Activated T-cell treated with anti-CD3 and anti-CD28 coated beads, Interleukin-2, amount 50 U/mL, for 48 hours (primary cell): Measurements from ENCODE around the gene MKI67.

Experiments used
- DNase-seq, 2 experiments: peaks; one replicate each; pipeline ENCODE4 v3.0.0-alpha.2; 2020

Gene MKI67

DNA sequence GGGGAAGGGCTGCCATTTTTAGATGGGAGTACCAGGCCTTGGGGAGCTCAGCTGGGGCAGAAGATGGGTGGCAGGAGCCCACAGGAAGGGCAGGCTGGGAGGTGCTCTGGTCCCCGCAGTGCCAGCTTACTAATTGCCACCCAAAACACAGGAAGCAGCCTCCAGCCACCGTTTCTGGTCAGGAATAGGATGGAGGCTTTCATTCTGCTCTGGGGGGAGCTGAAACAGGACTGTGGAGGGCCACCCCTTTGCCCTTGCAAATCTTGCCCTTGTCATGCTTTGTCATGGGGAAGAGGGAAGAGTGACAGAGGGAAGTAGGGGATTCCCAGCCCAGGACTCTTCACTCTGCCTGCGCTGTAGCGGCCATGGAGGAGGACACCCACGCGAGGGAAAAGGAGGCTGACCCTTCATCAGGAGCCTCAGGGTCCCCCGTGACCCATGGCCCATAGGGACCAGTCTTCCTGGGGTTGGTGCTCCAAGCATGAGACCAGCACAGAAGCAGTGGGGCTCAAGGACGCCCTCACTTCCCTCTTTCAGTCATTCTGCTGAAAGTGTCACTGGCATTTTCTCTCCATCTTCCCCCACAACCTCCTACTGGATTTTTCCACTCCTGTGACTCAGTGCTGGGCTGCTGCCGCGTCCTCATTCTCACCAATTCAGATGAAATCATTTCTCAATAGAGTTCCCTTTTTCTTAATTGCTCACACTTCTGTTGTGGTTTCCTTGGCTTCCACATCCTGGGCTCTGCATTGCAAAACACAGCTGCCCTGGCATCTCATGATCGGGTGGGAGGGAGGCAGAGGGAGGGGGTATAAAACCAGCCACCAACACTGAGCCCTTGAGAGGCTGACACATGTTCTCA, 61.9 kb downstream of the MKI67 start:
- DNase-seq, result peak; percentile 83 to 87

DNA sequence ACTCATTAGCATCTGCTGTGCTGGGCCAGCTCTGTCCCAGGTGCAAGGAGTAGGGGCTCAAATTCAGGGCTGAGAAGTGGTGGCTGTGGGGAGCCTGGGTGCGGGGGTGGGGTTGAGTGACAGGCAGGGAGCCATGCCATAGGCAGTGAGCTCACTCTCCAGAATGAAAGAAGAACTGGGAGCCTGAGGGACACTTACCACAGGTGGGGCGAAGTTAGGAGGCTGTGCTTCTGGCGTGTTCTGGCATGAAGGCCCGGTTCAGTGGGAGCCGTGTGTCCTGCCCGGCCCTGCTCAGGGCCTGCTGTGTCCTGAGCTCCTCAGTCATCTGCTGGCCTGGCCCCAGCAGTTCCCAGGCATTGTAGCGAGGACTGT, 62.5 kb downstream of the MKI67 start:
- DNase-seq, result peak; percentile 61 to 67

DNA sequence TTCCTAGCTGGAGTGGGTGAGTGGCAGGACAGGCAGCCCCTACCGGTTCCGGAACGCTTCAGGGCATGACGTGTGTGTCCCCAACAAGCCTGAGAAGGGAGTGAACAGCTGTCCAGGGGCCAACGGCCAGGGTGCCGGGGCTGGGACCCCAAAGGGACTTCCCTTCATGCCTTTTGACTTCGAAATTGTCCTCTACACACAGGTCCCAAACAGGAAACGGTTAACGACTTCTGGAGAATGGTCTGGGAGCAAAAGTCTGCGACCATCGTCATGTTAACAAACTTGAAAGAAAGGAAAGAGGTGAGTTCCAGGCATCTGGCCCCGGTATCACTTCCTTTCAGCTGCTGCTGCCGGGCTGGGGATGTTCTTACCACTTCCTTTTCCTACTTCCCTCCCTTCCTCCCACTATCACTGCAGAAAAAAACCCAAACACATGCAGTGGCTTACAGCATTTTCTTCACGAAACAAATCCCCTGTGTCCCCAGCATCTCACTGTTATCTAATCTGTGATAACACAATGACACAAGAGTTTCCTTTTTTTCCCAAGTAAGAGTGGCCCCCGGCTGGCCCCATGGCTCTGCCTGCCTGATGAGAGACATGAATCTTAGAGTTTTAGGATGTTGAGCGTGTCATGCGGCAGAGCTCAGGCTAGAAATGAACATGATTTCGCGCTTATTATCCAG, 63.2 kb downstream of the MKI67 start:
- peak; percentile 64 to 65 for DNase-seq

DNA sequence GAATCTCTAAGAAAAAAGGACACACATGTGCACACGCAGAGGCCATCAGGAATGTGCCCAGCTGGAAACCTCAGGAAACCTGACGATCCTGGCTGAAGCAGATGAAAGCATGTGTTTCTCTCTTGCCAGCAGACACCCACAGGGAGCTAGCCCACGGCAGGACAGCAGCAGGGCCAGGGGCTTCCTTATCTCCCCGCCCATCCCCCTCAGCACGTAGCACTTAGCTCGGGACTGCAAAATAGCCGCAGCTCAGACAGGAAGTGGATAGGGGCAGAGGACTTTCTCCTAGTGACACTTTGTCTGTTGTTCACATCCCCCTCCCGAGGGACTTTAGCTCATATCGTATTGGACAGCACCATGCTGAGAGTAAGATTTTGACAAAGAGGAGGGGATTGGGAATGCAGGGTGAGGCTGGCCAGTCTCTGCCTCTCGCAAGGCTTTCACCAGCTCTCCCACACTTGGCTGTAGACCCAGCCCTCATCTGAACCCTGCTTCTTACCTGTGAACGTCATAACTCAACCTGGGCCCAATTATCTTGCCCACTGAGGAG, 63.8 kb downstream of the MKI67 start:
- DNase-seq, result peak in 1 of 2 experiments; percentile 40

DNA sequence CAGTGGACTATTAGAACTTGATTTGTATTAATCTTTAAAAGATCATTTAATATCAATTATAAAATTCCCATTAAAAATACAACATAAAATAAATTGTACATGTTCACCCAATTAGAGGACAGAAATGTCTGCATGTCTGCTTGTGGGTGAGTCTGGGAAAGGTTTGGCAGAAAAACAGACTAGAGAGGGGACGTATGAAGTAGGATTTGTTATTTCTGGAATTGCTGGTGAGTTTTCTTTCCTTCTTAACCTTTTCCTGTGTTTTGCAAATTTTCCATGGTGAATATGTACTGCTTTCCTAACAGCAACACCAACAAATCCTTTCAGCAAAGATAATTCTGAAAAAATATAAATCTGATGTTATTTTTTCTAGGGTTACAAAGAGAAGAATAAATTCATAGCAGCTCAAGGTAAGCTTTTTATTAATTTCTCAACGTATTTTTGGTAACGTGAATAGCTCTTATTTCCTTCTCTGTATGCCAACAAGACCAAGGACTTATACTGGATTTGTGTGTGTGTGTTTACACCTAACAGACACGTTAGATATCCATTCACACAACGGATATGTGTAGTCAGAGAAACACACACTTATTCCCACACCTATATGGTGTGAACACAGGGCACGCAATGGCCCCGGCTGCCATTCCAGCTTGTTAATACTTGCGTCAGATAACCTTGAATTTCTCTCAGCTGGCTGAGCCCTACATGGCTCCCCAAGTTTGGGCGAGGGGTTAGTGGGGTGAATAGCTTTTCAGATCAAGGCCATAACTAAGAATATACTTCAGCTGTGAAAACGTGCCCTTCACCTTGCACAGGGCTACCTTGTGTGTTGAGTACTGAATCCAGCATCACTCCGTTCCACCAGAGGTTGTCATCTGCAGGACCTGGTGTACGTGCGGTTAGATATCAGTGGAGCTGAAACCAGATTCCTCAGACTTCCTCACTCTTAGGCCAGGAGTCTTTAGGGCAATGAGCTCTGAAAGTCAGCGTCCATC, 64.6 kb downstream of the MKI67 start:
- no peak for DNase-seq

DNA sequence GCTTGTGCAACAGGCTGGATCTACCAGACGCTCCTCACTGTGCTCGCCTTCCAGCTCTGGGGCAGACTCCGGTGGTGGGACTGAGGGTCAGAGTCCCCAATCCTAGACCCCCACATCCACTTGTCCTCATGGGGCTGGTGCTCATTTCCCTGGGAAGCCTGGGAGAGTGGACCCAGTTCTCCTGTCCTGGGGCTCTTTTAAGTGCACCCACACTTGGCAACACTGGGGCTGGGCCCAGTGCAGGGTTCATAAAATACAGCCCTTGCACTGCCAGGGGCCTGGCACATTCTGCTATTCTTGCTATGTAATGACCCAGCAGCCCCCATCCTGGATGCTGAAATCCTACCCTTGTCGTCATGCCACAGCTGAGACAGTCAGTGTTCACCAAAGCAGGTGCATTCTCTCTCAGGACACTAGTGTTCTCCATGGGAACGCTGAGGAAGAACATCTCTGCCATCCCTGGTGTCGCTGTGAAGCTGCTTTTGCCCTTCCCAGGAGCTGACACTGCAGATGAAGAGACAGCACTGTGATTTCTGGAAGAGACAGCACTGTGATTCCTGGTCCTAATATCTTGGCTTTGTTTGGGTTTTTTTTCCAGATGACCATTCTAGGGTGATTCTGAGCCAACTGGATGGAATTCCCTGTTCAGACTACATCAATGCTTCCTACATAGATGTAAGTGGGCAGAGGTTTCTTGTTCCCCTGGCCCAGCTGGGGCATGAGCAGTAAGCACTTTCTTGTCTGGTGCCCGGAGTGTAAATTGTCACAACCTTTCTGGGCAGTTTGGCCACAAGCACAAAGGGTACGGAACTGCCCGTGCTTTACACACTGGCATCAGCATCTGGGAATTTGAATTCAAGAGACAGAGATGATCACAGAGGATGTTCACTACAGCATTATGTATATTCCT, 65.6 kb downstream of the MKI67 start:
- no peak for DNase-seq

DNA sequence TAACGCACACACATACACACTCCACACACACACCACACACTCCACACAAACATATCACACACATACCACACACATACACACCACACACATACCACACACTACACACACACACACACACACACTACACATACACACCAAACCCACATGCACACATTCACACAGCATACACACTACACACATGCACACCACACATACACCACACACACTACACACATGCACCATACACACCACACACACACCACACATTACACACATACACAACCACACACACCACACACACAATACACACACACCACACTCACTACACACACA, 66.3 kb downstream of the MKI67 start:
- no peak for DNase-seq

DNA sequence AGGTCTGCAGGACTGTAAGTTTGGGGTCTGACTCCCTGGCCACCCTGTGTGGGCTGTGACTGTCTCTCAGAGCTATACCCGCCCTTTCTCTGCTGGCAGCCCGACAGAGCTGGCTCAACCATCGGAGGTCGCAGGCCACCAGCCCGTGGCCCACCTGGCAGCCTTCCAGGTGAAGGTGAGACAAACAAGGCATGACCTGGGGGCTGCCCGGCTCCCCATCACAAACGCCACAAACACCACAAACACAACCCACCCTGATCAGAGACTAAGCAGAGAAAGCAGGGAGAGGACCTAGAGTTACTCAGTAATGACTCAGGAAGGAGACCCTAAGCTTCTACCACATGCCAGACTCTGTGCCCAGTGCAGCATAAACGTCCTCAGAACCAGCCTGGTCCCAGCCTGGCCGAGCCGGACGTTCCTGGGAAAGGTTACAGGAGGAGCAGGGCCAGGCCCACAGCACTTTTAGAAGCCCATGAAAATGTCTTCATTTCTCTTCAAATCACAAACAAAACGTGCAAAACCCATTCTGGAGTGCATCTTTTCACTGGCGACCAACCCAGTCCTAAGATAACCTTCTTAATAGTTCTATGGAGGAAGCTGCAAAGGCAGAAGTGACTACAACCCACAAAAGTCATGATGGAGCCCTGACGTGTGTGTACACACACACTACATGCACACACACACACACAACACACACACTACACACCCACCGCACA, 66.8 kb downstream of the MKI67 start:
- DNase-seq, result no peak

DNA sequence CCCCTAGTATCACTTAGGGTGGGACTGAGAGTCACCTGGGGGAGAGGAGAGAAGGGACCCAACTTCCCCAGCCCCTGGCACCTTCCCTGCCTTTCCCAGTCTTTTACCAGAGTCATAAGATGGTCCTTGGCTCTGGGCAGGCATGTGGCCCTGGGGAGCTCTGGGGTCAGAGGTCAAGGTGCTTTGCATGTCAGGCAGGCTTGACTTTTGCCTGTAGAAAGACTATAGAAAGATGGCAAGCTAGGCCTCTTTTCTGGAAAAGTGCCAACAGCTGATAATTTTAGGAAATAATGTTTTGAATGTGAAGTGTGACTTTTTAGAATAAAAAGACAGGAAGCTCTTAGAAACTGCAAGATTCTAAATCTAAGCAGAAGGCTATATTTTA, 67.5 kb downstream of the MKI67 start:
- no peak for DNase-seq

DNA sequence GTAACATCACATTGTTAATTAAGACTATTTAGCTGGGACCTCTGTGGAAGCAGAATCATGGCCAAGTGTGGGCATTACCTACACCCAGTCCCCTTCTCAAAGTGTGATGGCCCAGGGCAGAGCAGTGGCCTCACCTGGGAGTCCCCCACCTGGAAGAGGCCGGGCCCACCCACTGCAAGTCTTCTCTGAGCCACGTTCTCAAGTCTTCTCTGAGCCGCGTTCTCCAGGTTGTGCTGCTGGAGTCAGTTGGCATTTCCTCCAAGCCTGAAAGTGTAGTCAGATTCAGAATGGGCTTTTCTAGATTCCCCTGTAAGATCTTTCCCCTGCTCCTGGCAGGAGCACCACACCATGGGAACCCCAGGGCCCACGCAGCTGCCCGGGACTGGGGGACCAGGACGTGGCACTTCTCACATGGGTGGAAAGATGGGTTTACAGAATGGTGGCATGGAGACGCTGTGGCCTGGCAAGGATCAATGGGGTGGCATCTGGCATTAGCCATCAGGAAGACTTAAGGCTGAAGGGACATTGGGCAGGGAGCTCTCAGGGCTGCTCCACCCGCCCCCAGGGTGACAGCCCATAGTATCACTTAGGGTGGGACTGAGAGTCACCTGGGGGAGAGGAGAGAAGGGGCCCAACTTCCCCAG, 68.0 kb downstream of the MKI67 start:
- DNase-seq, result no peak

DNA sequence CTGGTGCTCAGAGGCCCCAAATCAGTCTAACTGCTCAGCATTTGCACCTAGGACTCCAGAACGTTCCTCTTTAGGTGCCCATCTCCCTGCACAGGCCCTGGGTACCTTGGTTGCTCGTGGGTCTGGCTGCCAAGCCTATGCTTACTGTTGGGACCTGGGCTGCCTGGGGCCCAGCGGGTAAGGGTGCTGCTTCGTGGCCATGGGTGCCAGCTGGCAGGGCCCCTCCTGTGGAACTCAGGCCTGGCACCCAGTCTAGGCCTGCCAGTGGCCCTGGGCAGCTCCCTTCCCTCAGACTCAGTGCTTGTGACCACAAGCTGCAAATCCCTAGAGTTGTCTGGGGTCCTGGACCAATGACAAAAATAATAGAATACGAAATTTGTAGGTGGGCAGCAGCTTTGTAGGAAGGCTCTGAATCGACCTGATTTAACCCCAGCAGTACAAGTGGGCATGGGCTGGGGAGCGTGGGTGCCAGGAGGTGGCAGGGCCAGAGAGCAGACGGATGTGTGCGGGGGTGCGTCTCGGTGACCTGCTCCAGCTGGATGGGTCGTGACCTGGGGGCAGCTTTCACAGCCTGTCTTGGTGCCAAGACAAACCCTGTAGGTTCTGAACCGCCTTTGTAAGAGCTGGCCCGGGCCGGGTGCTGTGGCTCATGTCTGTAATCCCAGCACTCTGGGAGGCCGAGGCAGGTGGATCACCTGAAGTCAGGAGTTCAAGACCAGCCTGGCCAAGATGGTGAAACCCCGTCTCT, 69.7 kb downstream of the MKI67 start:
- DNase-seq, result no peak

DNA sequence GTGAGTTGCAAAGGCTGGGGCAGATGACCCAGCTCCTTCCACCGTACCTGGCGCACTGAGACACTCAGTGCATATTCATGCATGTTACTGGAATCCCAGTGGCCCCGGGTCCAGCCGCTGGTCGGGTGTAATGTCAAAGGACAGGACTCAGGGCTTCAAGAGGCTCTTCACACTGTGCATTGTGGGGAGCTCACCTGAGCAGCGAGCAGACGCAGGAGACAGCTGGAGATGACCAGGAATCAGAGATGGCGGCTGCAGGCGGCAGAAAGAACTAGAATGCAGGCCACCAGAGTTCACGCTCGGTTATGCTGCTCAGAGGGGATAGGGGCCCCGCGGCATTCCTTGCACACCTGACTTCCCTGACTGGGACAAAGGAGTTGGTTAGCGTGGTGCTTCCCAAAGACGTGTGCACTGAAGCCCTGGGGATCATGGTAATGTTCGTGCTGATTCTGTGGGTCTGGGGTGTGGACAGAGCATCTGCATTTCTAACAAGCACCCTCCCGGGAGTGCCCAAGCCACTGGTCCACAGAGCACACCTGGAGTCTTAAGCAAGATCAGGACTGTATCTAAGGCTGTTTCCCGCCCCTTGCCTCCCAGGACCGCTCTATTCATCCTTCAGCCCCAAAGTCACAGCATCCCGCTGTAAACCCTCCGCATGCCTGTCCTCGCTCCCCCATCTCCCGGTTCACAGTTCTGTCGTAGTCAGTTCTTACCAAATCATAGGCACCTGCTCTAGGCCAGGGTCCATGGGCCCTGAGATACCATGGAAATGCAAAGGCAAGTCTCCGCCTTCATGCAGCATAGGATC, 71.0 kb downstream of the MKI67 start:
- no peak for DNase-seq

DNA sequence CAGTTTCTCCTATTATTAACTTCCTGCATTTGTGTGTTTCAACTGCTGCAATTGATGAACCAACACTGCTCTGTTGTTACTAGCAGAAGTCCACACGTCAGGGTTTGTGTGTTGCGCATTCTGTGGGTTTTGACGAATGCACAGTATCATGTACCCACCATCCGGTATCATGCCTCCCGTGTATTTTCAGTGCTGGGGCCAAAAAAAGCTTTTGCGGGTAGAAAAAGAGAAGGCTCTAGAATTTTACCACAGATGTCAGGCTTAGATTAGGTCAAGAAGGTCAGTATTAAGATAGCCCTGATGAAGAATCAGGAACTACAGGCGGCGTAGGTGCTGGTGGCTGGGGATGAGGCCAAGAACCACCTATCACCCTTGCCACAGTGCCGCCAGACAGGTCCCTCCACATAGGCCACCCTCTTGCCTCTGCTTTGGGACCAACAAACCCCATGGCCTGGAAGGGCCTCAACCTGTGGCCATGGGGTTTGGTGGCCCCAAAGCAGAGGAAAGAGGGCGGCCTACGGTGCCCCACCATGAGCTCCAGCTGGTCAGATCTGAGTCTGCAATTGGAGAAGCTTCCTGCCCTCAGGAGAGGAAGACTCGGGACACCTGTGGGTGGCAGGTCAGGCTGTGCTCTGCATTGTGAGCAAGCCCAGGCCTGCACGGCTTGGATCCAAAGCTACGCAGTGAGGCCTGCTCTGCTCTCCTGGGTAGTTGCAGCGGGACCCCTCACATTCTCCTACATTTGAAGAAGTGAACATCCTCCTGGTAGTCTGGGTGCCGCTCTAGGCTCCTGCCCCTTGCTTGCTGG, 71.9 kb downstream of the MKI67 start:
- no peak for DNase-seq

DNA sequence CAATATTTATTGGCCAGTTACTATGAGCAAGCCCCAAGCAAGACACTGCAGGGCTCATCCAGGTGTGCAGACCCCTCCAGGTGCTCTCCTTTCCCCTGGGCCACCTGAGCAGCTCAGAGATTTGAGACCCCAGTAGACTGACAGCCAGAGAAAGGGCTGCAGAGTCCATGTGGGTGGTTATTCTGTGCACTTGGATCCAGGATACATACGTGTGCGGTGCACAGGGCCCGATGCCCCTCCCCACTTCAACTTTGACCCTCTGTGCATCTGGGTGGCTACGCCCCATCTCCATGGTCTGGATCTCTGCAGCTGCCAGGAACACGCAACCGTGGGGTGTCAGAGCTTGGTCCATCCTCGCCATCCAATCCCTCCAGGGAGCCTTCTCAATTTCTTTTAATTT, 72.9 kb downstream of the MKI67 start:
- DNase-seq, result no peak

DNA sequence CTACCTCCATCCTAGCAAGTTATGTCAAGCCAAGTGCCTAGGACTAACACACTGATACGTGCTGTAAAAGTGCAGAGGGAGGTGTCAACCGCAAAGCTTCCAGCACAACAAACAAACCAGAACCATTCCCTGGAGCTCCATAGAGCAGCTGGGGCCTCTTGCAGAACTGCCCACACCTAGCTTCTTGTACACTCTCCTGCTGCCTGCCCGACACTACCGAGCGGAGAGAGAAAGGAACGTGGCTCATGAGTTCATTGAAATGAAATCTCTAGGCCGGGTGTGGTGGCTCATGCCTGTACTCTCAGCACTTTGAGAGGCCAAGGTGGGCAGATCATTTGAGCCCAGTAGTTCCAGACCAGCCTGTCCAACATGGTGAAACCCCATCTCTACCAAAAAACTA, 73.5 kb downstream of the MKI67 start:
- no peak for DNase-seq

DNA sequence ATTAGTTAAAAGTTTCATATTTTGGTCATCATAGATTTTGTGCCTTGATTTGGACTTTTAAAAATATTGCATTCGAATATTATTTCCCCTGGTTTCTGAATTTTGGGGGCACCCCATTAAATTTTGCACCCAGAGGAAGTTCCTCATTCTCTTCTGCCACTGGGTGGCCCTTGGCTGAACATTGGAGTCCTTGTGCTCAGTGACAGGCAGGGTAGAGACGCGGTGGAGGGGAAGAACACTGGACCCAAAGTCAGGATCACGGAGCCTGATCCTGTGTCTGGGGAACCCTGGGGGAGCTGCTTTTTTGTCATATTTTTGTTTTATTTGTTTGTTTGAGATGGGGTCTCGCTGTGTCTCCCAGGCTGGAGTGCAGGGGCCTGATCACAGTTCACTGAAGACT, 74.7 kb downstream of the MKI67 start:
- no peak for DNase-seq

DNA sequence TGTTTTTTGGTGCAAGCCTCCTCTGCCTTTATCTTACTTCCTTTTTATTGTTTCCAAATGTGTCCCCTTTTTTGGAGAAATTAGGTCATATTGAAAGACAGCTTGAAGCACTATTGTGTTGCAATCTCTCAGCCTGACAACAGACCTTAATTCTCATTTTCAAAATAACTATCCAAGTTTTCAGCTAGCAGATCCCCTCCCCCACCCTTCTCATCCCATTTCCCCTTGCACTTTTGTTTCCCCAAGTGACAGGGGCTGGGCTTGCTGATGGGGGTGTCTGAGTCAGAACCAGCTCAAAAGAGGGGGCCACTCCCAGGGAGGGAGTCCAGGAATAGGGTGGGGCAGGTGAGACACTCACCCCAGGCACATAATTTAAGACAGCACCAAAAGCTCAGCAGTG, 75.3 kb downstream of the MKI67 start:
- DNase-seq, result no peak

DNA sequence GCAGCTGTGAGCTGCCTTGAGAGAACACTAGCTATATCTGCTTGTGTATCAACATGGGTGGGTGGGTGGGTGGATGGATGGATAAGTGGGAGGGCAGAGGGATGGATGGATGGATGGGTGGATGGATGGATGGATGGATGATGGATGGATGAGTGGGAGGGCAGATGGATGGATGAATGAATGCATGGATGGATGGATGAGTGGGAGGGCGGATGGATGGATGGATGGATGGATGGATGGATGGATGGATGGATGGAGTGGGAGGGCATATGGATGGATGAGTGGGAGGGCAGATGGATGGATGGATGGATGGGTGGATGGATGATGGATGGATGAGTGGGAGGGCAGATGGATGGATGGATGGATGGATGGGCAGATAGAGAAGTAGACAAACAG, 76.1 kb downstream of the MKI67 start:
- no peak for DNase-seq
